ENCODE results near the gene TRIM46.

Gene TRIM46

GRCh38 chr1:155170806-155171205 is 2.8 kb upstream of the TRIM46 start:
- in situ Hi-C loops (cut with MboI; ENCODE audit: low sequenced_read_pairs): loop anchor here (5.0 to 10.0 kb wide), 2 partner anchors 79 to 424 kb away; no protein-coding TSS in a partner anchor

GRCh38 chr1:155171836-155172731 is 1.6 kb upstream of the TRIM46 start:
- in situ Hi-C loops (cut with MboI; ENCODE audit: low sequenced_read_pairs): loop anchor here (5.0 to 10.0 kb wide), 2 partner anchors 80 to 423 kb away; no protein-coding TSS in a partner anchor

GRCh38 chr1:155172732-155173477 is 744 bp upstream of the TRIM46 start, which contains the start of gene KRTCAP2:
KRTCAP2 (minus strand) TSS chr1:155173304; CDS start chr1:155173224, 80 bp downstream.
- in situ Hi-C loops (cut with MboI; ENCODE audit: low sequenced_read_pairs): loop anchor here (5.0 to 10.0 kb wide), 2 partner anchors 81 to 422 kb away; no protein-coding TSS in a partner anchor

- in situ Hi-C loops (cut with MboI; ENCODE audit: low sequenced_read_pairs): loop anchor here (5.0 to 10.0 kb wide), 2 partner anchors 82 to 420 kb away; no protein-coding TSS in a partner anchor
Observed at GRCh38 chr1:155174324-155175280, 953 bp downstream of the TRIM46 start.

- in situ Hi-C loops (cut with MboI; ENCODE audit: low sequenced_read_pairs): loop anchor here (10.0 kb wide), 1 partner anchor 419 kb away; no protein-coding TSS in a partner anchor
Observed at GRCh38 chr1:155175281-155175926, 1.8 kb downstream of the TRIM46 start.

GRCh38 chr1:155175927-155176371 is 2.3 kb downstream of the TRIM46 start:
- in situ Hi-C loops (cut with MboI; ENCODE audit: low sequenced_read_pairs): loop anchor here (10.0 kb wide), 1 partner anchor 419 kb away; no protein-coding TSS in a partner anchor

- in situ Hi-C loops (cut with MboI; ENCODE audit: low sequenced_read_pairs): loop anchor here (10.0 kb wide), 1 partner anchor 418 kb away; no protein-coding TSS in a partner anchor
Observed at GRCh38 chr1:155176544-155177071, 3.0 kb downstream of the TRIM46 start.

GRCh38 chr1:155177192-155177917 is 3.7 kb downstream of the TRIM46 start:
- in situ Hi-C loops (cut with MboI; ENCODE audit: low sequenced_read_pairs): loop anchor here (10.0 kb wide), 1 partner anchor 417 kb away; no protein-coding TSS in a partner anchor

- in situ Hi-C loops (cut with MboI; ENCODE audit: low sequenced_read_pairs): loop anchor here (10.0 kb wide), 1 partner anchor 417 kb away; no protein-coding TSS in a partner anchor
Observed at GRCh38 chr1:155177918-155178281, 4.3 kb downstream of the TRIM46 start.

- in situ Hi-C loops (cut with MboI; ENCODE audit: low sequenced_read_pairs): loop anchor here (10.0 kb wide), 1 partner anchor 416 kb away; no protein-coding TSS in a partner anchor
Observed at GRCh38 chr1:155178441-155179111, 4.9 kb downstream of the TRIM46 start.

GRCh38 chr1:155179112-155180031 is 5.7 kb downstream of the TRIM46 start:
- in situ Hi-C loops (cut with MboI; ENCODE audit: low sequenced_read_pairs): loop anchor here (10.0 kb wide), 1 partner anchor 415 kb away; no protein-coding TSS in a partner anchor

- in situ Hi-C loops (cut with MboI; ENCODE audit: low sequenced_read_pairs): no loop called here
Observed at GRCh38 chr1:155181371-155182051, 7.9 kb downstream of the TRIM46 start.

- in situ Hi-C loops (cut with MboI; ENCODE audit: low sequenced_read_pairs): no loop called here
Observed at GRCh38 chr1:155182052-155182550, 8.5 kb downstream of the TRIM46 start.

- in situ Hi-C loops (cut with MboI; ENCODE audit: low sequenced_read_pairs): no loop called here
Observed at GRCh38 chr1:155183775-155184221, 10.1 kb downstream of the TRIM46 start.

GRCh38 chr1:155184351-155184811 is 10.7 kb downstream of the TRIM46 start:
- in situ Hi-C loops (cut with MboI; ENCODE audit: low sequenced_read_pairs): no loop called here
